H1 (cell line): Measurements from ENCODE around the gene ANAPC2. TPM values are rescaled to one million over a fixed set of nuclear protein-coding genes. Genes with fewer than 3 reads are reported as not detected.

Experiments
- HDAC2 ChIP-seq, 2 experiments: fragments of 300-600 bp in 1 of 2; sonication (generic) in 1 of 2; IDR thresholded peaks; 2 replicates each; pipeline ENCODE4 v1.6.1; 2011 to 2012; ENCODE audit warnings: low read depth in 2 of 2, low read length in 2 of 2, mild to moderate bottlenecking in 2 of 2, moderate library complexity in 2 of 2, borderline replicate concordance in 1 of 2, inconsistent platforms in 1 of 2
- NRF1 ChIP-seq: IDR thresholded peaks from 2 replicates; pipeline ENCODE4 v1.6.1; 2011; ENCODE audit warnings: mild to moderate bottlenecking, low read depth, low read length, improper control_type of control experiment
- RAD21 ChIP-seq, 2 experiments: IDR thresholded peaks in 1 of 2; conservative IDR thresholded peaks in 1 of 2; 2 replicates each; pipeline ENCODE4 v1.6.1; 2011; ENCODE audit warnings: low read depth in 2 of 2, low read length in 2 of 2, improper control_type of control experiment in 1 of 2, inconsistent platforms in 1 of 2, mild to moderate bottlenecking in 1 of 2, moderate library complexity in 1 of 2
- SP1 ChIP-seq: IDR thresholded peaks from 2 replicates; pipeline ENCODE4 v1.6.1; 2011; ENCODE audit warnings: low read depth, low read length
- TBP ChIP-seq: IDR thresholded peaks from 2 replicates; pipeline ENCODE4 v1.6.1; 2011; ENCODE audit warnings: low read depth, low read length, improper control_type of control experiment
- polyA plus RNA-seq, 7 experiments: library from polyadenylated mRNA; depleted of rRNA in 3 of 7; stranded (reverse) in 5 of 7; unstranded in 2 of 7; fragments of >200 nt in 5 of 7; fragments of 200-250 nt in 2 of 7; gene quantifications; 1 replicate in 5 of 7; 2 replicates in 1 of 7; 4 replicates in 1 of 7; pipeline versions ENCODE4 v1.2.1 to v1.2.3, GENCODE V29; 2011 to 2013; ENCODE audit warnings: missing spikeins in 2 of 7, mixed read lengths in 2 of 7
- total RNA-seq: library from RNA; stranded (reverse); fragmentation: NEBNext Ultra II Directional; extraction: Animal tissue kit (Norgen Biotek cat#: 25700); gene quantifications from 2 replicates; pipeline ENCODE4 v1.2.1, GENCODE V29; 2021

The ANAPC2 gene
- total and polyA plus RNA-seq, 2 of the 8 experiments (the other 6 are each of a cell fraction or from before 2014, with no cell fraction given): 30.2 to 37.7 TPM

- no peak for TF ChIP-seq TBP
- TF ChIP-seq HDAC2 (IDR thresholded peaks at IDR 0.05; ENCODE audit: borderline replicate concordance in 1 of 2, low read depth in 2 of 2, low read length in 2 of 2): no peak
- TF ChIP-seq SP1: no peak
- TF ChIP-seq NRF1: no peak
- TF ChIP-seq RAD21 (IDR thresholded peaks at IDR 0.05 in 1 of 2, conservative IDR thresholded peaks at IDR 0.05 in 1 of 2; ENCODE audit: low read depth in 2 of 2, low read length in 2 of 2): peak; percentile 36 to 51; a peak in 3 of 4 replicates
Observed at GRCh38 chr9:137213160-137214060, 25.1 kb upstream of the ANAPC2 start (continued).
